ENCODE results near the gene ANAPC10.

GRCh38 chr4:145090380-145090779, 7.6 kb downstream of the ANAPC10 start:
- TF ChIP-seq POLR2AphosphoS5 (IDR thresholded peaks at IDR 0.05) (no peak), CTCF (IDR thresholded peaks at IDR 0.05) (no peak), POLR2A (IDR thresholded peaks at IDR 0.05) (no peak)

All from sigmoid colon (tissue), 4 donors.